ENCODE measurements around the gene CD72. TPM values are rescaled to one million over a fixed set of nuclear protein-coding genes. Genes with fewer than 3 reads are reported as not detected.
A peak's percentile ranks its signal among the peaks of the same experiment; 100 is the strongest.

CD72 gene
- 0.51 to 1.1 TPM (median 1.1 TPM) in 3 replicates for total RNA-seq
- long read RNA-seq, partial matches to known transcripts: 0 of 1 reads
- long read RNA-seq, other reads (novel, unspliced or antisense): 1 of 1 reads

DNA sequence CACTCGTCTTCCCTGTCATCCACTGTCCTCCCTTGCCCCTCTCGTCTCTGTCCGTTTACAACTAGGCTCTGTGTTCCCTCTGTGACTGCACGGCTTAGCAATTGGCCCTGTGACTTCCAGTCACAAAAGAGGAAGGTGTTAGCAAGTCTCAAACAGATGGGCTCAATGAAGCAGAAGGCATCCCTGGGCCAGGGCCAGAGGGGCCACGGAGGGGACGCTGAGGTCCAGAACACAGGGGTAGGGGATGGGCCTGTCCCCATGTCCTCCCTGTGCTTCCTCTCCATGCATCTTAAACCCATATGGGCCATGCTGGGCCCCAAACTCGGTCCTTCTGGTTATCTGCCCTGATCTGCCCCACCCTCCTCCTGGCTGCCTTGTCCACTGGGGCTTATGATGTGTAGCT lies at the start of gene CD72:
CD72 (minus strand) TSS at position 89 of the 403 bp plus-strand sequence. CDS start 110 bp downstream, outside the sequence.
- peaks cover 11% of the 10 kb centered on the region for H3K4me1 Mint-ChIP-seq (ENCODE audit: low read depth)
- H3K27ac Mint-ChIP-seq (ENCODE audit: unreplicated experiment): no peak within 1 kb of the TSS

DNA sequence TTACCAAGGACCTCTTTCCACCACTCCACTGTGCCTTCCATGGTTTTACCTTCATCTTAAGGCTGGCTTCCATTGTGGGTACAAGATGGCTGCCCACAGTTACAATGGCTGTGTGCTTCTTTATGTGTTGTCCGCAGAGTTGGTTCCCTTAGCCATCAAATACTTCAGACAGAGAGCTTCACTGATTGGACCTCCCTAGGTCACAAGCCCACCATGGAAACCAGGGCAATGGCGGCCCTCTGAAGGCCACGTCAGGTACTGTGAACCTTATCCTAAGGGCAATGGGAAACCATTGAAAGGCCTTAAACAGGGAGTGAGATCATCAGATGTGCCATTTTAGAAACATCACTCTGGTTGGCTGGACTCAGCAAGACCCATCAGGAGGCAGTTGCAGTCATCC lies 49.7 kb upstream of the CD72 start:
- Mint-ChIP-seq H3K27ac (ENCODE audit: unreplicated experiment) (no peak overlapping the region), H3K4me1 (ENCODE audit: low read depth) (peaks cover 50% of the 10 kb centered on the region), H3K4me3 (ENCODE audit: unreplicated experiment) (no peak overlapping the region), H3K9me3 (ENCODE audit: low read depth) (no peaks in the 10 kb centered on the region), H3K36me3 (ENCODE audit: low read depth) (no peaks in the 10 kb centered on the region), H3K27me3 (ENCODE audit: low read depth) (no peaks in the 10 kb centered on the region)
- TF ChIP-seq, protein P1, sequence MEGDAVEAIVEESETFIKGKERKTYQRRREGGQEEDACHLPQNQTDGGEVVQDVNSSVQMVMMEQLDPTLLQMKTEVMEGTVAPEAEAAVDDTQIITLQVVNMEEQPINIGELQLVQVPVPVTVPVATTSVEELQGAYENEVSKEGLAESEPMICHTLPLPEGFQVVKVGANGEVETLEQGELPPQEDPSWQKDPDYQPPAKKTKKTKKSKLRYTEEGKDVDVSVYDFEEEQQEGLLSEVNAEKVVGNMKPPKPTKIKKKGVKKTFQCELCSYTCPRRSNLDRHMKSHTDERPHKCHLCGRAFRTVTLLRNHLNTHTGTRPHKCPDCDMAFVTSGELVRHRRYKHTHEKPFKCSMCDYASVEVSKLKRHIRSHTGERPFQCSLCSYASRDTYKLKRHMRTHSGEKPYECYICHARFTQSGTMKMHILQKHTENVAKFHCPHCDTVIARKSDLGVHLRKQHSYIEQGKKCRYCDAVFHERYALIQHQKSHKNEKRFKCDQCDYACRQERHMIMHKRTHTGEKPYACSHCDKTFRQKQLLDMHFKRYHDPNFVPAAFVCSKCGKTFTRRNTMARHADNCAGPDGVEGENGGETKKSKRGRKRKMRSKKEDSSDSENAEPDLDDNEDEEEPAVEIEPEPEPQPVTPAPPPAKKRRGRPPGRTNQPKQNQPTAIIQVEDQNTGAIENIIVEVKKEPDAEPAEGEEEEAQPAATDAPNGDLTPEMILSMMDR (IDR thresholded peaks at IDR 0.05): no peak
- no peak for DNase-seq (ENCODE audit: low spot score)

More for the DNA sequence above, at the start of gene CD72:
- no peak for DNase-seq (ENCODE audit: low spot score)
- TF ChIP-seq, protein P1 (IDR thresholded peaks at IDR 0.05): no peak
- Mint-ChIP-seq H3K36me3 (ENCODE audit: low read depth) (no peaks in the 10 kb centered on the region), H3K27me3 (ENCODE audit: low read depth) (peaks cover 26% of the 10 kb centered on the region), H3K4me3 (ENCODE audit: unreplicated experiment) (peak within 1 kb of the TSS; percentile 69), H3K9me3 (ENCODE audit: low read depth) (no peaks in the 10 kb centered on the region)

- no peak overlapping the region for H3K4me3 Mint-ChIP-seq (ENCODE audit: unreplicated experiment)
- no peak overlapping the region for H3K27ac Mint-ChIP-seq (ENCODE audit: unreplicated experiment)
- H3K4me1 Mint-ChIP-seq (ENCODE audit: low read depth): peaks cover 60% of the 10 kb centered on the region
- peaks cover 3% of the 10 kb centered on the region for H3K36me3 Mint-ChIP-seq (ENCODE audit: low read depth)
- H3K9me3 Mint-ChIP-seq (ENCODE audit: low read depth): no peaks in the 10 kb centered on the region
- TF ChIP-seq, protein P1 (IDR thresholded peaks at IDR 0.05): no peak
- no peak for DNase-seq (ENCODE audit: low spot score)
- H3K27me3 Mint-ChIP-seq (ENCODE audit: low read depth): no peaks in the 10 kb centered on the region
Observed at GRCh38 chr9:35666549-35666948, 48.3 kb upstream of the CD72 start.

- Mint-ChIP-seq H3K4me1 (ENCODE audit: low read depth) (peaks cover 64% of the 10 kb centered on the region), H3K36me3 (ENCODE audit: low read depth) (peaks cover 4% of the 10 kb centered on the region), H3K27ac (ENCODE audit: unreplicated experiment) (peak overlapping the region; percentile 67), H3K9me3 (ENCODE audit: low read depth) (no peaks in the 10 kb centered on the region), H3K27me3 (ENCODE audit: low read depth) (no peaks in the 10 kb centered on the region), H3K4me3 (ENCODE audit: unreplicated experiment) (peak overlapping the region; percentile 6)
- TF ChIP-seq, protein P1 (IDR thresholded peaks at IDR 0.05): no peak
- no peak for DNase-seq (ENCODE audit: low spot score)
Observed at GRCh38 chr9:35666045-35666444, 47.8 kb upstream of the CD72 start.

- Mint-ChIP-seq H3K4me3 (ENCODE audit: unreplicated experiment) (peak overlapping the region; percentile 73), H3K36me3 (ENCODE audit: low read depth) (peaks cover 10% of the 10 kb centered on the region), H3K27me3 (ENCODE audit: low read depth) (no peaks in the 10 kb centered on the region), H3K9me3 (ENCODE audit: low read depth) (no peaks in the 10 kb centered on the region), H3K4me1 (ENCODE audit: low read depth) (peaks cover 70% of the 10 kb centered on the region), H3K27ac (ENCODE audit: unreplicated experiment) (peak overlapping the region; percentile 51)
- no peak for DNase-seq (ENCODE audit: low spot score)
- TF ChIP-seq, protein P1 (IDR thresholded peaks at IDR 0.05): no peak
Observed at GRCh38 chr9:35665471-35665818, 47.2 kb upstream of the CD72 start.

Measured in chondrocyte (in vitro differentiated cells).